Measurements from ENCODE around the gene AZIN2. TPM values are rescaled to one million over a fixed set of nuclear protein-coding genes. Genes with fewer than 3 reads are reported as not detected.

The AZIN2 gene
- total and polyA plus RNA-seq, 2 of the 13 experiments (the other 11 are each of a cell fraction or from before 2014, with no cell fraction given), result 1.7 to 3.5 TPM

- Histone ChIP-seq H4K20me1 (ENCODE audit: insufficient read depth, low read length) (no peaks in the 10 kb centered on the region), H3K27ac (ENCODE audit: extremely low read length, insufficient read depth, low read length) (no peak overlapping the region), H3K4me2 (ENCODE audit: low read depth, low read length) (no peak overlapping the region), H3K9me3 (ENCODE audit: low read length) (no peaks in the 10 kb centered on the region), H3K9ac (ENCODE audit: insufficient read depth, low read depth, low read length) (no peak overlapping the region), H3K4me3 (replicated peaks in 1 of 3; ENCODE audit: insufficient read depth in 1 of 3, low read depth in 2 of 3, low read length in 3 of 3) (no peak overlapping the region), H3K79me2 (ENCODE audit: insufficient read depth, low read length) (no peaks in the 10 kb centered on the region), H3K4me1 (ENCODE audit: insufficient read depth, low read length) (peaks cover 8% of the 10 kb centered on the region; the same call in 1 of the 2 replicates), H3K36me3 (replicated peaks in 1 of 2; ENCODE audit: control insufficient read depth in 1 of 2, insufficient read depth in 2 of 2, low read length in 2 of 2) (no peaks in the 10 kb centered on the region), H2AFZ (ENCODE audit: low read length) (no peak overlapping the region), H3K27me3 (ENCODE audit: control insufficient read depth in 1 of 2, insufficient read depth in 2 of 2, low read length in 2 of 2) (peaks cover 0 to 3% of the 10 kb centered on the region in 2 experiments; a peak in 1 of 5 replicates)
- FAIRE-seq (no peak), ATAC-seq (peak; percentile 93), DNase-seq (ENCODE audit: low spot score) (peak; percentile 30)
- ChIA-PET POLR2A (no interaction called here), CTCF (ENCODE audit: low intra/inter-chr PET ratio, low total read pairs) (no interaction called here)
- intact Hi-C loops (cut with micrococcal nuclease; ENCODE audit: unreplicated experiment), result loop anchor here (10.0 kb wide), 2 partner anchors 135 to 245 kb away; partner anchors contain the start of gene ZNF362
- no TSS peak for BruUV-seq (replicated peaks)
- in situ Hi-C loops (cut with HindIII; ENCODE audit: extremely low pct_ligation_motif_present, low pct_unique_long_range_greater_than_20kb), result loop anchor here (10.0 kb wide), 1 partner anchor 55 kb away; no protein-coding TSS in a partner anchor
- WGBS (ENCODE audit: low lambda C conversion rate), result 22% methylated on average over 7 of the region's 16 CpGs
- TF ChIP-seq ATF7 (IDR thresholded peaks at IDR 0.05) (peak; percentile 83), ATF7 (CRISPR knock-in tag; IDR thresholded peaks at IDR 0.05) (no peak), ZNF12 (CRISPR knock-in tag; IDR thresholded peaks at IDR 0.05) (peak; percentile 46; the same call in 1 of the 2 replicates), SMC3 (IDR thresholded peaks at IDR 0.05; ENCODE audit: low read length) (no peak), ELF1 (CRISPR knock-in tag; IDR thresholded peaks at IDR 0.05) (no peak), IRF9 (CRISPR knock-in tag; IDR thresholded peaks at IDR 0.05; ENCODE audit: borderline replicate concordance) (no peak), TFAP4 (IDR thresholded peaks at IDR 0.05; ENCODE audit: borderline replicate concordance, low read depth) (no peak), ZBTB38 (CRISPR knock-in tag; IDR thresholded peaks at IDR 0.05) (no peak), NCOR1 (IDR thresholded peaks at IDR 0.05; ENCODE audit: borderline replicate concordance, low read length) (no peak), IKZF1 (IDR thresholded peaks at IDR 0.05) (no peak), ZBTB46 (CRISPR knock-in tag; IDR thresholded peaks at IDR 0.05; ENCODE audit: borderline replicate concordance) (no peak), BHLHE40 (IDR thresholded peaks at IDR 0.05; ENCODE audit: low read length) (0 out of 2 replicates have a peak, but pooled peaks have one; percentile 12), ZNF83 (CRISPR knock-in tag; IDR thresholded peaks at IDR 0.05; ENCODE audit: borderline replicate concordance) (no peak), NFYC (CRISPR knock-in tag; IDR thresholded peaks at IDR 0.05) (peak; percentile 20; the same call in 1 of the 2 replicates)
- TF ChIP-seq, protein P1, sequence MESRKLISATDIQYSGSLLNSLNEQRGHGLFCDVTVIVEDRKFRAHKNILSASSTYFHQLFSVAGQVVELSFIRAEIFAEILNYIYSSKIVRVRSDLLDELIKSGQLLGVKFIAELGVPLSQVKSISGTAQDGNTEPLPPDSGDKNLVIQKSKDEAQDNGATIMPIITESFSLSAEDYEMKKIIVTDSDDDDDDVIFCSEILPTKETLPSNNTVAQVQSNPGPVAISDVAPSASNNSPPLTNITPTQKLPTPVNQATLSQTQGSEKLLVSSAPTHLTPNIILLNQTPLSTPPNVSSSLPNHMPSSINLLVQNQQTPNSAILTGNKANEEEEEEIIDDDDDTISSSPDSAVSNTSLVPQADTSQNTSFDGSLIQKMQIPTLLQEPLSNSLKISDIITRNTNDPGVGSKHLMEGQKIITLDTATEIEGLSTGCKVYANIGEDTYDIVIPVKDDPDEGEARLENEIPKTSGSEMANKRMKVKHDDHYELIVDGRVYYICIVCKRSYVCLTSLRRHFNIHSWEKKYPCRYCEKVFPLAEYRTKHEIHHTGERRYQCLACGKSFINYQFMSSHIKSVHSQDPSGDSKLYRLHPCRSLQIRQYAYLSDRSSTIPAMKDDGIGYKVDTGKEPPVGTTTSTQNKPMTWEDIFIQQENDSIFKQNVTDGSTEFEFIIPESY (CRISPR knock-in tag; IDR thresholded peaks at IDR 0.05), result no peak
- TF ChIP-seq, protein P2, sequence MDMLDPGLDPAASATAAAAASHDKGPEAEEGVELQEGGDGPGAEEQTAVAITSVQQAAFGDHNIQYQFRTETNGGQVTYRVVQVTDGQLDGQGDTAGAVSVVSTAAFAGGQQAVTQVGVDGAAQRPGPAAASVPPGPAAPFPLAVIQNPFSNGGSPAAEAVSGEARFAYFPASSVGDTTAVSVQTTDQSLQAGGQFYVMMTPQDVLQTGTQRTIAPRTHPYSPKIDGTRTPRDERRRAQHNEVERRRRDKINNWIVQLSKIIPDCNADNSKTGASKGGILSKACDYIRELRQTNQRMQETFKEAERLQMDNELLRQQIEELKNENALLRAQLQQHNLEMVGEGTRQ (IDR thresholded peaks at IDR 0.05; ENCODE audit: low read depth, low read length), result peak; percentile 52; the same call in 1 of the 2 replicates
- TF ChIP-seq, protein P2 (CRISPR knock-in tag; IDR thresholded peaks at IDR 0.05; ENCODE audit: borderline replicate concordance), result no peak
Observed at GRCh38 chr1:33119532-33120217, 38.7 kb downstream of the AZIN2 start.

All from HepG2 (cell line).